ENCODE measurements around the gene VPS4A. TPM values are rescaled to one million over a fixed set of nuclear protein-coding genes. Genes with fewer than 3 reads are reported as not detected.

The VPS4A gene
- total RNA-seq, 2 donors from 2014 or later: 28.6 to 37.8 TPM

DNA sequence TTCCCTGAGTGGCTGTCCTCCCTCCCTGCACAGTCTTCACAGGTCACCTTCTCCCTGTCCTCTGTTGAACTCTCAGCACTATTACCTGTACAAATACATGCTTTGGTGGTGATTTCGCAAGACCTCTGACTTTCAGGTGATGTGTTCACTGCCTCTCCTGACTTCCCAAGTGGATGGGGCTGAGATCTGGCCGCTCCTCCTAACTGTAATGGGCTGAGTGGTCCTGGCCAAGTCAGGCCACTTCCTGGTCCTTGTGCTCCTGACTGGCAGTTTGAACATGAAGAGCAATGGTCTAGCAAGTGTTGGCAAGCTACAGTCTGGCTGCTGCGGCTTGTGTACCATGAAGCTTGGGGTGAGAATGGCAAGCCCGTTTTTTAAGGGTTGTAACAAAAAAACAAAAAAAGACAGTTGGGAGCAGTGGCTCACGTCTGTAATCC, 52.1 kb downstream of the VPS4A start:
- Mint-ChIP-seq H3K27ac (no peak overlapping the region), H3K4me3 (no peak overlapping the region), H3K36me3 (ENCODE audit: low read depth) (peaks cover 39% of the 10 kb centered on the region), H3K27me3 (ENCODE audit: insufficient read depth) (no peaks in the 10 kb centered on the region), H3K9me3 (no peaks in the 10 kb centered on the region), H3K4me1 (no peaks in the 10 kb centered on the region)
- DNase-seq: no peak
- Histone ChIP-seq H3K36me3 (ENCODE audit: control insufficient read depth, insufficient read depth, low read length) (peaks cover 34% of the 10 kb centered on the region), H3K4me1 (ENCODE audit: control insufficient read depth, insufficient read depth, low read length) (no peaks in the 10 kb centered on the region), H3K4me3 (ENCODE audit: low read length) (no peak overlapping the region), H3K9me3 (ENCODE audit: control insufficient read depth, low read length) (no peaks in the 10 kb centered on the region), H3K27me3 (ENCODE audit: control insufficient read depth, insufficient read depth, low read length, poor library complexity, severe bottlenecking) (no peaks in the 10 kb centered on the region), H3K9ac (ENCODE audit: extremely low read depth, low read length, poor library complexity, severe bottlenecking) (no peak overlapping the region), H3K27ac (ENCODE audit: low read depth, low read length) (no peak overlapping the region)
- 96 to 97% methylated on average over 5 of the region's 5 CpGs for WGBS, 2 experiments (ENCODE audit: insufficient coverage in 1 of 2, insufficient read length in 1 of 2)
- TF ChIP-seq, protein P1, sequence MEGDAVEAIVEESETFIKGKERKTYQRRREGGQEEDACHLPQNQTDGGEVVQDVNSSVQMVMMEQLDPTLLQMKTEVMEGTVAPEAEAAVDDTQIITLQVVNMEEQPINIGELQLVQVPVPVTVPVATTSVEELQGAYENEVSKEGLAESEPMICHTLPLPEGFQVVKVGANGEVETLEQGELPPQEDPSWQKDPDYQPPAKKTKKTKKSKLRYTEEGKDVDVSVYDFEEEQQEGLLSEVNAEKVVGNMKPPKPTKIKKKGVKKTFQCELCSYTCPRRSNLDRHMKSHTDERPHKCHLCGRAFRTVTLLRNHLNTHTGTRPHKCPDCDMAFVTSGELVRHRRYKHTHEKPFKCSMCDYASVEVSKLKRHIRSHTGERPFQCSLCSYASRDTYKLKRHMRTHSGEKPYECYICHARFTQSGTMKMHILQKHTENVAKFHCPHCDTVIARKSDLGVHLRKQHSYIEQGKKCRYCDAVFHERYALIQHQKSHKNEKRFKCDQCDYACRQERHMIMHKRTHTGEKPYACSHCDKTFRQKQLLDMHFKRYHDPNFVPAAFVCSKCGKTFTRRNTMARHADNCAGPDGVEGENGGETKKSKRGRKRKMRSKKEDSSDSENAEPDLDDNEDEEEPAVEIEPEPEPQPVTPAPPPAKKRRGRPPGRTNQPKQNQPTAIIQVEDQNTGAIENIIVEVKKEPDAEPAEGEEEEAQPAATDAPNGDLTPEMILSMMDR (conservative IDR thresholded peaks at IDR 0.05): no peak

DNA sequence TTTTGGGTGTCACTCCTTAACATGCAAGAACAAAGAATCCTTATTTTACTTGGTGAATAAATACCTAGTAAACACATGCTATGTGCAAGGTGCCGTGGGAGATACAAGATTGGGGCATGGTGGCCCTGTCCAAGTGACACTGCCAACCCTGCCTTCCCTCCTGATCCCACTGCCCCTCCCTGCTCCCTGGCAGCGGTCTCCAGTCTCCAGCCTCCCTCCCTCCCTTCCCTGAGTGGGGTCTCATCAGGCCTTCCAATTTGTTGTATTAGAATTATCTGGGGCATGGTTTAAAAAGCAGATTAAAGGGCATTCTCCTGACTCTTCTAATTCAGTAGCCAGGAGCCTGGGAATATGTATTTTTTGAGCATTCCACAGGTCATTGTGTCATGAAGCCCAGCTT, 52.9 kb downstream of the VPS4A start:
- Mint-ChIP-seq H3K27me3 (ENCODE audit: insufficient read depth) (no peaks in the 10 kb centered on the region), H3K27ac (no peak overlapping the region)
- TF ChIP-seq, protein P1 (conservative IDR thresholded peaks at IDR 0.05): no peak

DNA sequence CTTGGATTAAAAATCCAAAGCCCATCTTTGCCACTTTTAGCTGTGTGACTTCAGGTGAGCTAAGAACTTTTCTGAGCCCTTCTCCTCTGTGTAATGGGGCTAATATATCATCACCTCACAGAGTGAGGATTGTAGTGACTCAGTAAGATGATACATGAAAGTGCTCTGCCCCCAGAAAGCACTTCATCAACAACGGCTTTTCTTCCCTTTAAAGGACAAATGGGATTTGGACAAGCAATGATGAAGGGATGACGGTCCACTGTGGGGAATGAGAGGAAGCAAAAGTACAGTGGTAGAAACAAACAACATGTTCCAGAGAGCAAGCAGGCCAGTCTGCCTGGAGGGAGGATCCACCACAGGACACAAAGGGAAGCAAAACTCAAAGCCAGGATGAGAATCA, 54.8 kb downstream of the VPS4A start:
- Mint-ChIP-seq H3K27me3 (ENCODE audit: insufficient read depth) (no peaks in the 10 kb centered on the region), H3K9me3 (peaks cover 2% of the 10 kb centered on the region), H3K4me1 (no peaks in the 10 kb centered on the region), H3K36me3 (ENCODE audit: low read depth) (peaks cover 60% of the 10 kb centered on the region), H3K27ac (no peak overlapping the region), H3K4me3 (no peak overlapping the region)
- H3K9me3 ChIP-seq (ENCODE audit: control insufficient read depth, low read length): no peaks in the 10 kb centered on the region
- H3K27me3 ChIP-seq (ENCODE audit: control insufficient read depth, insufficient read depth, low read length, poor library complexity, severe bottlenecking): no peaks in the 10 kb centered on the region
- WGBS, 2 experiments (ENCODE audit: insufficient coverage in 1 of 2, insufficient read length in 1 of 2): 96 to 98% methylated on average over 2 of the region's 2 CpGs
- H3K36me3 ChIP-seq (ENCODE audit: control insufficient read depth, insufficient read depth, low read length): peaks cover 58% of the 10 kb centered on the region
- no peaks in the 10 kb centered on the region for H3K4me1 ChIP-seq (ENCODE audit: control insufficient read depth, insufficient read depth, low read length)
- H3K9ac ChIP-seq (ENCODE audit: extremely low read depth, low read length, poor library complexity, severe bottlenecking): no peak overlapping the region
- TF ChIP-seq, protein P1 (conservative IDR thresholded peaks at IDR 0.05): no peak
- H3K4me3 ChIP-seq (ENCODE audit: low read length): no peak overlapping the region
- H3K27ac ChIP-seq (ENCODE audit: low read depth, low read length): no peak overlapping the region
- no peak for DNase-seq

More for the DNA sequence above, 52.9 kb downstream of the VPS4A start:
- Histone ChIP-seq H3K9me3 (ENCODE audit: control insufficient read depth, low read length) (no peaks in the 10 kb centered on the region), H3K4me1 (ENCODE audit: control insufficient read depth, insufficient read depth, low read length) (no peaks in the 10 kb centered on the region), H3K27ac (ENCODE audit: low read depth, low read length) (no peak overlapping the region), H3K9ac (ENCODE audit: extremely low read depth, low read length, poor library complexity, severe bottlenecking) (no peak overlapping the region), H3K27me3 (ENCODE audit: control insufficient read depth, insufficient read depth, low read length, poor library complexity, severe bottlenecking) (no peaks in the 10 kb centered on the region), H3K36me3 (ENCODE audit: control insufficient read depth, insufficient read depth, low read length) (peaks cover 42% of the 10 kb centered on the region), H3K4me3 (ENCODE audit: low read length) (no peak overlapping the region)
- WGBS, 2 experiments (ENCODE audit: insufficient coverage in 1 of 2, insufficient read length in 1 of 2): 100% methylated on average over 2 of the region's 2 CpGs; no CpG with 5 or more reads in 1 of the 2 experiments
- H3K4me1 Mint-ChIP-seq: no peaks in the 10 kb centered on the region
- no peak for DNase-seq
- H3K36me3 Mint-ChIP-seq (ENCODE audit: low read depth): peaks cover 45% of the 10 kb centered on the region
- peaks cover 1% of the 10 kb centered on the region for H3K9me3 Mint-ChIP-seq
- no peak overlapping the region for H3K4me3 Mint-ChIP-seq

Data from endodermal cell (in vitro differentiated cells).